Forelimb muscle (tissue), 1 donor: Measurements from ENCODE around the gene MTUS2. TPM values are rescaled to one million over a fixed set of nuclear protein-coding genes. Genes with fewer than 3 reads are reported as not detected.

Experiments
- DNase-seq: peaks from one replicate; pipeline ENCODE4 v3.0.0-alpha.2; 2013; ENCODE audit warnings: low read depth
- polyA plus RNA-seq: library from polyadenylated mRNA; unstranded; fragments of 120-200 nt; gene quantifications from one replicate; pipeline ENCODE4 v1.2.1, GENCODE V29; 2013; ENCODE audit not compliant: insufficient read length

MTUS2 gene
- polyA plus RNA-seq, 1 donor, result 22.7 TPM

DNA sequence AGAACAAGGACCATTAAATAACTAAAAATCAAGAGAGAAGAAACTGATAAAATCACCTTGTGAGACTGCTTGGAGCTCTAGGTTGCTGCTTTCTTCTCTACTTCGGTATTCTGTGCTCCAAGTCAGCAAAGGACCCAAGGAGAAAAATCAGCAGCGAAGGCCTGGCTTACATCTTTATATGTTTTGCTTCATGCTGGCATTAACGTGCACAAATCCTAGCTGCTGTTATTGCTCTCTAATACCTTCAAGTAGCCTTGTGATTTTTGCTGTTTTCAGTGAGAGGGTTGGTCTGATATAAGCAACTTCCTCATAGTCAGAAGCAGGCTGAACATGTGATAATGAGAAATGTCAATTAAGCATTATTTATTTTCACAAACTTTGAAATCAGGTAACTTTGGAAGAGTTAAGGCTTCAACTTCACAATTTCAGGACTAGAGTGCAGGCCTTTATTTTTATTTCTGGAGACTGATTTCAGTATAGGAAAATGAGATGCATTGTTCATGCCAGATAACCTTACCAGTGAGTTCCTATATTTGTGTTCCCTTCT lies 410.2 kb downstream of the MTUS2 start:
- no peak for DNase-seq

GRCh38 chr13:29239653-29240525 lies 419.8 kb downstream of the MTUS2 start:
- DNase-seq, result no peak

DNA sequence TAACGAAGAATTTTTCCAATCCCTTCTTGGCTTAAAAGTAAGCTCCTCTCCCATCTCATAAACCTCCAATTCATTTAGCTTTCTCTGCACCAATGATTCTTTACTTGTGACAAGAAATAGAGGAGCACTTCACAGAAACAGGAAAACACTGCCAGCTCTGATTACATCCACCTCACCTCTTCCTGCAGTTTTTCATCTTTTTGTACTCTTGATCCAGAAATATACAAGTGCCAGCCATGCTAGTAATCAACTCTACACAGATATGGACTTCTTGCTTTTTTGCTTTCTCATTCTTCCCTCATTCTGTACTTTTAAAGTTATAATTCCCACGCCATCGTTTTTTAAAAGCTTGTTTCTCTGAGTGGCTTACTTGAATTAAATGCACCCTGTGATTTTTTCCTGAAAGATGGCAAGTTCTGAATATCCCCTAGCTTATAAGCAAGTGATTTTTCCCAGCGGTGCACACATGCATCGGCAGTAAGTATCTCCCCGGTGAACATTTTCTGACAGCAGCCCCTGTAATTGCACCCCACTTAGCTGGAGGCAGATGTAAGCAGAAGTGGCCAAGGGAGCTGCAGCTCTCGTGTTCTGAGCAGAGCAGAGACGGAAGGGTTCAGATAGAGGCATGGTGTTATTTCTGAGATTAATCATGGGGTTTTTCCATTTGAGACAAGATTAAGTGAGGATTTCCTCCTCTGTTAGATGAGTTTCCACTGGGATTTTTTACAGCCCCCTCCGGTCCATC lies 434.7 kb downstream of the MTUS2 start:
- DNase-seq, result no peak

DNA sequence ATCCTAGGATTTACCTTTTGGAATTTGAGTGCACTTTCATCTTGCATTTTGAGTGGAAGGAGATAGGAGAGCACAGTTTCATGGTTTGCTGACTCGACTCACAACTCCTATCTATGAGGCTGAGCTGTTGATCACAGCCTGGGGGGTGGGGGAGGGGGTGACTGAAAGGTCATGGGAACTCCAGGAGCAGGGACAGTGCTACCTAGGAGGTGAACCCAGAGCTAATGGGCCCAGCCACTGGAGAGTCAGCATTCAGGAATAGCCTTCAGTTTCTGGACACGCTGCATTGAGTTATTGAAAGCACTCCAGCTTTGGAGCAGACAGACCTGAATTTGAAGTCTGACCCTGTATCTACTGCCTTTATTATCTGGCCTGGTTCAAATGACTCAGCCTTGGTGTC lies 435.4 kb downstream of the MTUS2 start:
- DNase-seq, result no peak

DNA sequence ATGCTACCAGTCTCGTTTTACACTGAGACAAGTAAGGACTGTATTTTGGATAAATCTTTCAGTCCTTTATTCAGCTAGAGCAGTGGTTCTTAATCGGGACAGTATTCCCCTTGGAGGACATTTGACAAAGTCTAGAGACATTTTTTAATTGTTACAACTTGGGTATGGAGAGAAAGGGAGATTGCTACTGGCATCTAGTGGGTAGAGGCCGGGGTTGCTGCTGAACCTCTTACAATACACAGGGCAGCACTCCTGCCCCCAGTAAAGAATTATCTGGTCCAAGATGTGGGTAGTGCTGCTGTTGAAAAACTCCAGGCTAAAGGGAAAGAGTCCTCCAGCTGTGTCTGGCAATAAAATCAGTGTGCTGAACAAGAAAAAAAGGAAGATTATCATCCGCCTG lies 440.5 kb downstream of the MTUS2 start:
- no peak for DNase-seq

GRCh38 chr13:29266261-29266660 lies 446.1 kb downstream of the MTUS2 start:
- no peak for DNase-seq

- no peak for DNase-seq
Measured at GRCh38 chr13:29266756-29267733, 446.9 kb downstream of the MTUS2 start.

- DNase-seq, result no peak
Measured at GRCh38 chr13:29270271-29270985, 450.3 kb downstream of the MTUS2 start.

GRCh38 chr13:29271606-29272005 lies 451.5 kb downstream of the MTUS2 start:
- no peak for DNase-seq

DNA sequence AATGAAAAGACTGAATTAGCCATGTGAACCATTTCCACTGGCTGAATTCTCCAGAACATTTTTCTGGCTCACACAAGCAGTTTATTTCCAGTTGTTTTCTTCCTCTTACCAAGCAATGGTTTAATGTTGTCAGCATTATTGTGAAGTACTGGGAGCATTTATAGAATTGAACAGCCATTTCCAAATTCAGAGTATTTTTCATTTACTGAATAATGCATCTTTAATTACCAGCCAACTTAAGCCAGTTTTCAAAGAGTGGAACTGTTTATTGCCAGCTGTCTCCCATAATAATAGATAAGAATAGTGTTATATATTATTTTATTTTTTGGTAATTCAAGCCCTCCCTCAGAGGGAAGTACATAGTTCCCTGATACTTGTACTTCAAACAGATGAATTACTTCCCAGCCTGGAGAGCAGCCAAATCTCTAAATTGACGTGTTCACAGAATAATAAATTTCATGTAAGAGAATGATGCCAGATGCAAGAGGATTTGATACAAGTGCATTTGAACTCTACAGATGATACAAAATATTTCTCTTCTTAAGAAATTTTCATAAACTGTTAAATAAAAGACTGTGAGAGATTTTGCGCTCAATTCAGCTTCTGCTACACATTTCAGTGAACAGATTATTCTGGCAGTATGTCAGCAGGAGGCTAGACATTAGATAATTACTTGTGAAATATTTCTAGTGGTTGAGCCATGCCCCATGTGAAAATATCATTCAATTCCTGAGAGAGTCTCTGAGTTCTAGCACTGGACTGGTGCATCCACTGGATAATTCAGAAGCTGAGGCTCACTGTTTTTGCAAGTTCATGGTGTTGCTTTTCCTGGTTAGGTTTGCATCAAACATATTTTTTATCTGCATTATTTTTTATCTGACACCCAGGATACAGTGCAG lies 459.5 kb downstream of the MTUS2 start:
- DNase-seq, result no peak

- DNase-seq, result no peak
Measured at GRCh38 chr13:29281932-29282495, 461.9 kb downstream of the MTUS2 start.

DNA sequence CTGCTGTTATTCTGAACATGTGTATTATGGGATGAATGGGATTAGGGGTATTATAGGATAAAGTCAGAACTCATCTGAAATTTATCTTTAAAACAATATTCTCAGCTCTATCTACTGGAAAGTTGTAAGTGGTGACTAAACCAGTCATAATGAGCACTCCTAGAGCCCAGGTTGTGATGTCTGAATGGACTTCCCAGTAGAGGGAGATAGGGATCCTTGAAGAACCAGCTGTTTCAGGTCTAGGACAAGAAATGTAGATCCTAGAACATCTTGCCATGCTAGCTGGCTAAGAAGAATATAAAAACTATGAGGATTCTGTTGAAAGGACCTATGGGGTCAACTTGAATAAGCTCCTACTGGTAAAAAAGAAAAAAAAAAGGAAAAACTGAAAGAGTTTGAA lies 464.6 kb downstream of the MTUS2 start:
- no peak for DNase-seq

DNA sequence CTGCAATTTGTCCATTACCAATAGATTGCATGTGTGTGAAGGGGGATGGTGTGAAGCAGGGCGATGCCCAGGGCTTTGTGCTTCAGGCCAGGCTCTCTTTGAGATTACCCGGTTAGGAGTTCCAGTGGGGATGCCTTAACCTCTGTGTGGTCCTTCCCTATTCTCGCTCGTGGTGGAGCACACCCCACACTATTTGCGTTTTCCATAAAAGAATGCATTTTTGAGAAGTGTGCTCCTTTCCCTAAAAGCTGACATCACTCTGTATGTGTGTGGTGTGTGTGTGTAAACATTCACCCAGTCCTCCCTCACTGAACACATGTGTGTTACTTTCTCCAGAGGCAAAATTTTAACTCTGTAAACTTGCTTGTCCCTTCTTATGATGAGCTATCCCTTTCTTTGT lies 467.1 kb downstream of the MTUS2 start:
- no peak for DNase-seq

GRCh38 chr13:29292045-29292444 lies 471.9 kb downstream of the MTUS2 start:
- no peak for DNase-seq

DNA sequence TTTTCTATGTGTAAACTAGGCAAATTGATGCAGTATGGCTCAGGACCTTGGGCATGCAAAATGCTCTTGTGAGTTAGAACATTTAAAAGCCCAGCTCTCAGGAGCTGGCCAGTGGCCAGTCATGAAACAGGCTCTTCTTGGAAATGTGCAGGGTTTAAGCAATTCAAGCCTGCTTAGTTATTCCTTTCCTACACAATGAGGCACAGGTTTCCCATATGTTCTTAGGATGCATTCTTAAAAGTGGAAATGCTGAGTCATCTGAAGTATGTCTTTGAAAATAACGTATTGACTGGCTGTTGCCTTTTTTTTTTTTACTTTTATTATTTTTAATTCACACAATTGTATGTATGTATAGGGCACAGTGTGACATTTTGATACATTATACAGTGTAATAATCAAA lies 474.7 kb downstream of the MTUS2 start:
- no peak for DNase-seq

GRCh38 chr13:29301027-29301426 lies 480.9 kb downstream of the MTUS2 start:
- DNase-seq, result no peak

DNA sequence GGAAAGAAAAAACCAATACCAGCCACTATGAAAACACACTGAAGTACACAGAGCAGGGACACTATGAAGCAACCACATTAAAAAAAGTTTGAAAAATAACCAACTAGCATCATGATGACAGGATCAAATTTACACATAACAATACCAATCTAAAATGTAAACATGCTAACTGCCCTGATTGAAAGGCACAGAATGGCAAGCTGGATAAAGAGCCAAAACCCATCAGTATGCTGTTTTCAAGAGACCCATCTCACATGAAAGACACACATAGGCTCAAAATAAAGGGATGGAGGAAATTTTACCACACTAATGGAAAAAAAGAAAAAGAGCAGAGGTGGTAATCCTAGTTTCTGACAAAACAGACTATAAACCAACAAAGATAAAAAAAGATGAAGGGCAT lies 484.0 kb downstream of the MTUS2 start:
- no peak for DNase-seq

- no peak for DNase-seq
Measured at GRCh38 chr13:29310806-29311205, 490.7 kb downstream of the MTUS2 start.

DNA sequence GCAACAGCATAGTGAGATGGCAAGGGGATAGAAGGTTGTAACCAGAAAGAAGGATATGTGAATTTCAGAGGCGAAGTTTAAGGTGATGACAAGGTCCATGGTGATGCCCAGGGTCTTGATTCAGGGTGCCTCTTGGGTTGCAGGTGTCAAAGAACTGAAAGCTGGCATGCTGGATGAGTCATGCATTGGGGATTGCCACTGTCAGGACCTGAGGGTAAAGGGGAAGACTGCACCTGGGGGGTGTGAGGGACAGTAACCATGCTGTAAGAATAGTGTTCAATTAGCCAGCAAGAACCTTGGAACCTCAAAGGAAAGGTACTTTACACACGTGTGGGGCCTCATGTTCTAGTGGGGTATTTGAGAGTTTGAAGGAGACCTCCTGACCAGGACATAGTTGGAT lies 495.7 kb downstream of the MTUS2 start:
- DNase-seq, result no peak

DNA sequence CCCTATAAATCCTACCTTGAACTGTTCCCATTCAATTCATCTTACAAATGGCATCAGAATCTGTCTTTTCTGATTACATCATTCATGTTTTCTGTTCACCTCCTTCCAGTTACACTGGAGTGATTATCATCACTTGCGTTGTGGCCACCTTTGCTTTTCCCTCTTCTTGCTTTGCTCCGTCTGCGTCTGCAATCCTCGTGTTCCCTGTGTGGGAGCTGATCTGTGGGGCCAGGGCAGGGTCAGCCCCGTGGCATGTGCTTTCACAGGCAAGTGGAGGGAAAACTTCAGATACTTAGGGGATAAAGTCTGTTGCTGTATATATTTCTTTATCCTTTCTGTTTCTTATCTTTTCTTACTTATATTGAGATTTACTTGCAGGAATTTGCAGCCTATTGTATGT lies 497.7 kb downstream of the MTUS2 start:
- DNase-seq, result no peak
